Left renal pelvis (tissue), 4 donors: Measurements from ENCODE around the gene RNF144A. TPM values are rescaled to one million over a fixed set of nuclear protein-coding genes. Genes with fewer than 3 reads are reported as not detected.
"Not testable (repeated sequence)": the region's sequence is repeated elsewhere in the genome, so short reads cannot be mapped to it uniquely, and the experiment has no call there.

ENCODE experiments used
- DNase-seq, 4 donors: peaks; one replicate each; pipeline ENCODE4 v3.0.0-alpha.2; 2013; ENCODE audit warnings: low read depth in 4 of 4, low spot score in 3 of 4
- polyA plus RNA-seq, 4 donors: library from polyadenylated mRNA; unstranded; fragments of 120-200 nt; gene quantifications; one replicate each; pipeline ENCODE4 v1.2.1, GENCODE V29; 2013; ENCODE audit not compliant: insufficient read length in 4 of 4

The RNF144A gene
- polyA plus RNA-seq, 4 donors: 51.7 to 79.3 (median 66.6) TPM

- DNase-seq: no peak
Observed at GRCh38 chr2:6927186-6927585, 10.0 kb downstream of the RNF144A start.

DNA sequence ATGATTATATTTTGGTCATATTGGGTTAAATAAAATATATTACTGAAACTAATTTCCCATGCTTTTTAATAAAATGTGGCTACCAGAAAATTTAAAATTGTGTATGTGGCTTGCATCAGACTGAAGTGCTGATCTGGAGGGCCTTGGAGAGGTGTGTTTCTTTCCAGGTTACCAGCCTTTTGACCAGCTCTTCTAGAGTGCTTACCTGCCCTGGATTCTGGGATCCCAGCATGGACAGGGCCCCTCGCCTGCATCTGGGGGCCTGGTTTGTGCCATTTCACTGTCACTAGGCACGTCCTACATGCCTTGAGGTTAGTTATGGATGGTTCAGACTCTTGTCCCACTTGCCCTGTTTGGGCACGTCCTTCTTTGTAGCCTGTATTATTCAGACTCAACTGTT, 10.5 kb downstream of the RNF144A start:
- no peak for DNase-seq

- DNase-seq: no peak
Observed at GRCh38 chr2:6928452-6928851, 11.2 kb downstream of the RNF144A start.

DNA sequence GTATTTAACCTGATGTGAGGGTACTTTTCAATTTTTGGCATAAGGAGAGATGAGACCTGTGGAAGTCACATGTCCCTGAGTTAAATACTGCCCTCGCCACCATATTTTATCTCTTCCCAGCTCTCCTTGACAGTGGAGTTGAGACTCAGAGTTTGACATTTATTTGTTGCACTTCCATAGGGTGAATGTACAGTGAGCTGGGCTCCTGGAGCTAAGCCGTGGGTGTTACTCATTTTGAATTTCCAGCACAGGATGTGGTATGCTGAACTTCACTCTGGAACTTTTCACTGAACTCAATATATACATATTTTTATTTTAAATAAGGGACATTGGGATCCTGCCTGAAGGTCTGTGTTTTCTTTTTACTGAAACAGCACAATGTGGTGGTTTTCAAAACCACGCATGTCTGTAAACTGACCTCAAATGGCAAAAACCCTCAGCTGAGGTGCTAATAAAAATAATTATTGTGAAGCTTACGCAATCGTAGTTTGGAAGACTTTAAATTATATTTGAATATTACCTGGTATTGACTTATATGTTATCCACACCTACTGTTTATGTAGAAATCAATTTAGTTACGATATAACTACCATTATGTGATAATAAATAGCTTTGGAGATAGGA, 12.1 kb downstream of the RNF144A start:
- DNase-seq: no peak

DNA sequence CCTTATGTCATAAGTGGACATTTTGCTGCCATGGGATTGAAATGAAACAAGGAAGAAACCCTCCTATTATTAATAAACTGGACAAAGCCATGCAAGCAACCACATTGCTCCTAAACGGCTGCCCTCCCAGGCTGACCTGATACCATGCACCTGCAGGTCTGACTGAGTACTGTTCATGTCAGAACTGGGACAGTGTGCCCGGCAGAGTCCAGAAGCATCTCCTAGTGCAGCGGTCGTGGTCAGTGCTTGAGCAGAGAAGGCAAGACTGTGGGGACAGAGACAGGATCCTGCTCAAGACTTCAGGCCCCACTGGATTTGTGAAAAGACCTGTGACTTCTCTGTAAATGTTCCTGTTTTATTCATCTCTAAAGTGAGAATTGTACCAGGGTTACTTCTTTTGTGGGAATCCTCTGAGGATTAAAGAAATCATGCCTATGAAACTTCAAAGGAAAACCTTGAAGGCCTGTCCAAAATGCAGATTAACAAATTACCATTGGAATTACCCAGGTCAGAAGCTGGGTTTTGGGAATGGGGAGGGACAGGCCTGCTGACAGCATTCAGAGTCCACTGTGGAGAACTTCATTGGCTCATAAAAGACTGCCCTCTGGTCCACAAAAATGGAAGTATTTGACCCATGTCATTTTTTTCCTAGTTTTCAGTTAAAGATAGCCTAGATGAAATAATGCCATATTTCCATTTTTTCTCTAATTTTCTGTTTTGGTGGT, 13.9 kb downstream of the RNF144A start:
- no peak for DNase-seq

DNA sequence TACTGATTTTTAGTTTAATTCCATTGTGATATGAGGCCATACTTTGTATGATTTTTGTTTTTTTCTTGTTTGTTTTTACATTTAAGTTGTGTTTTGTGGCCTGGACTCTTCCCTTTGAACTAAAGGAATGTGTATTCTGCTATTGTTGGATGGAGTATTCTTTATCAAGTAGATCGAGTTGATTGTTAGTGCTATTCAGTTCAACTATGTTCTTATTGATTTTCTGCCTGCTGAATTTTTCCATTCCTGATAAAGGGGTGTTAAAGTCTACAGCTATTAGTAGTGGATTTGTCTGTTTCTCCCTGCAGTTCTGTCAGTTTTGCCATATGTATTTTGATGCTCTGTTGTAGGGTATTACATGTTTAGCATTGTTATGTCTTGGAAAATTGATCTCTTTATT, 14.5 kb downstream of the RNF144A start:
- no peak for DNase-seq

- no peak for DNase-seq
Observed at GRCh38 chr2:6932206-6932605, 15.0 kb downstream of the RNF144A start.

DNA sequence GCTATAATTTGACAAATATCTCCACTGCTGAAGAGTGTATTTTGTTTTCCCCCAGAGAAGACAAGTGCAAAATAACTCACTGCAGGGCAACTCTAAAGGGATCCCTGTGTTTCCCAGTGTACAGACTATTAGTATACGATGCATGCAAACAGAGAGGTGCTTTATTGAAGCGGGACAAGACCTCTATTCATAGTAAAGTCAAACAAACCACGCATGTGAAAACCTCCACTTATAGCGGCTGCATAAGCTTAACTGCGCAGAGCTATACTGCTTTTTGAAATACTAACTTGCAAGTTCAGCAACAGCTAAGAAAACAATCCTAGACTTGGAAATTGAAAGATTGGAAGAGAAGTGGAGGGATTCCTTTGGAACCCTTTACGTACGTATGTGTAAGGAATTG, 15.6 kb downstream of the RNF144A start:
- no peak for DNase-seq

- DNase-seq: no peak
Observed at GRCh38 chr2:6933911-6934310, 16.7 kb downstream of the RNF144A start.

- no peak for DNase-seq
Observed at GRCh38 chr2:6934345-6934744, 17.1 kb downstream of the RNF144A start.

- DNase-seq: no peak
Observed at GRCh38 chr2:6934758-6935651, 17.8 kb downstream of the RNF144A start.

- DNase-seq: not testable (repeated sequence)
Observed at GRCh38 chr2:6935652-6936020, 18.4 kb downstream of the RNF144A start.

DNA sequence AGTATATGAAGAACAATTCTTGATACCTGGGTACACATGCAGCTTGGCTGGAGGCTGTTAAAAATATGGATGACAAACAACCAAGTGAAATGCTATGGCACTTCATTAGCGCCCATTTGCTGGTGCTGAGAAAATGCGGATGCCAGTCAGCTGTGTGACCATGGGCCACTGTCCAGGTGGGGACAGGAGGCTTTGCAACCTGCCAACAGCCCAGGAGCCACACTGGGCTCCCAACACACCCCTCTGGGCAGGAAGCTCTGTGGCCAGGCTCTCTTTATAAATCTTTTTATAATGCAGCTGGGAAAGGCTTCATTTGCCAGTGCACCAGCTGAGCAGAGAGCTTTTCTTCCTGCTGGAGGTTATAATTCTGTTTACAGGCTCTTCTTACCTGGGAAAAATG, 19.9 kb downstream of the RNF144A start:
- no peak for DNase-seq

GRCh38 chr2:6937582-6937981, 20.4 kb downstream of the RNF144A start:
- no peak for DNase-seq

DNA sequence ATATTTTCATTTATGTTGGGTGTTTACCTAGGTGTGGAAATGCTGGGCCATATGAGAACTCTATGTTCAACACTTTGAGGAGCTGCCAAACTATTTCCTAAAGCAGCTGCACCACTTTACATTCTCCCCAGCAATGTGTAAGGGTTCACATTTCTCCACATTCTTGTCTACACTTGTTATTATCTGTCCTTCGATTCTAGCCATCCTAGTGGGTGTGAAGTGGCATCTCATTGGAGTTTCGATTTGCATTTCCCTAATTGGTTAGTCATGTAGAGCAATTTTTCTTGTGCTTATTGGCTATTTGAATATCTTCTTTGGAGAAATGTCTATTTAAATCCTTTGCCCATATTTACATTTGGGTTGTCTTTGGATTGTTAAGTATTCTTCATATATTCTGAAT, 21.9 kb downstream of the RNF144A start:
- no peak for DNase-seq

GRCh38 chr2:6940820-6941219, 23.6 kb downstream of the RNF144A start:
- no peak for DNase-seq

DNA sequence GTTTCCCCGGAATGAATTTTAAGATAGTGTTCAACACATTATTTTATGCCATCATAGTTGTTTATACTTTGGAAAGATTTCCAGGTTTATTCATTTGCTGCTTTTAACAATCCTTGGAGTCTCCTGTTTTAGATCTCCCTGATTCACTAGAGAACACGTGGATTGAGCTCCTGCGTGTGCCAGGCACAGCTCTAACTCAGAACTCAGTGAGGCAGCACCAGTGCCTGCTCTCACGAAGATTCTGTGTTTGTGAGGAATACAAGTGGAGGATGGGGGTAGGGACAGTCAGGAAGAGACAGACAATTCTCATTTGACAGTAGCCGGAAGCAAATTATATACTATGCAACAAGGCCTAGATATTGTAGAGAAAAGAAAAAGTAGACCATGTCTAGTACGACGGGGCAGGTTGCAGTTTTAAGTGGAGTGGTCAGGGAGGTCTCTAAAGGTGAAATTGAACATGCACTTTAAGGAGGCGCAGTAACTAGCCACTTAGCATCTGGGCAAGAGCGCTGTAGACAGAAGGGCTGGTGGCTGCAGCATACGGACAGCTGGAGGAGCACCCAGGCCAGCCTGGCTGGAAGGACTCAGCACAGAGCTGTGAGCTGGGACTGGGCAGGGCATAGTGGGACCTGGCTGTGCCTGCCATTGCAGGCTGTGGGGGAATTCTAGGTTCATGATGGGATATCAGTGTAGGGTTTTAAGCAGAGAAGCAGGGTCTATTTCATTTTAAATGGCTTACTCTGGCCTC, 24.3 kb downstream of the RNF144A start:
- DNase-seq: no peak

DNA sequence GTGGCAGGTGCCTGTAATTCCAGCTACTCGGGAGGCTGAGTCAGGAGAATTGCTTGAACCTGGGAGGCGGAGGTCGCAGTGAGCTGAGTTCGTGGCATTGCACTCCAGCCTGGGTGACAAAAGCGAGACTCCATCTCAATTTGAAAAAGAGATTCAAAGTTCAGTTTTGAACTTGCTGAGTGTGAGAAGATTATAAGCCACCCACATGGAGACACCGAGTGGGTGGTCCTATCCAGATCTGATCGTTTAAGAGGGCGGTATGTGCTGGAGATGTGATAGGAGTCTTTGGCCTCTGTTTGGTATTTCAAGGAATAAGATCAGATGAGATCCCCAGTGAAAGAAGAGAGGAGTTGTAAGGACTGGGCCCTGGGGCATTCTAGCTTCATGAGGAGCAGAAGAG, 25.6 kb downstream of the RNF144A start:
- DNase-seq: no peak

DNA sequence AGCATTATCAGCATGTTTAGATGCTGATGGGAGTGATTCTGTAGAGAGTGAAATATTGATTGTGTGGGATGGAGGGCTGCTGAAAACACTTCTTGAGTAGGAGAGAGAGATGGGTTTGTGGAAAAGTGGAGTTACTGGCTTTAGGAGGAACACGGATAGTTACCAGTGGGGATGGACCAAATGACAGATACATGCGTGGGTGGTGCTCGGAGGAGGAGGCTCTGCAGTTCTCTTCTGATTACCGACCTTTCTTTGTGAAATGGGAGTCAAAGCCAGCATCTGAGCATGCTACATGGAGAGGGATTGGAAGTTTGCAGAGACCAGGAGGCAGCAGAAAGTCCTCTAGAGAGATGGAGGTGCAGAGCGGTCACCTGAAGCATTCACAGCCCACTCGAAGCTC, 26.3 kb downstream of the RNF144A start:
- DNase-seq: no peak

GRCh38 chr2:6943971-6944370, 26.8 kb downstream of the RNF144A start:
- DNase-seq: no peak

- DNase-seq: no peak
Observed at GRCh38 chr2:6944555-6944954, 27.3 kb downstream of the RNF144A start.
